GM19438 (cell line): Measurements from ENCODE around the gene CTBP2.

Experiments used
- ATAC-seq: cut with Tn5 transposase; IDR thresholded peaks from one replicate; pipeline ENCODE4 v1.9.1; 2021; ENCODE audit warnings: low read depth; ENCODE audit not compliant: unreplicated experiment

CTBP2 gene

GRCh38 chr10:124961248-124961570 is 199.2 kb downstream of the CTBP2 start:
- ATAC-seq = no peak

DNA sequence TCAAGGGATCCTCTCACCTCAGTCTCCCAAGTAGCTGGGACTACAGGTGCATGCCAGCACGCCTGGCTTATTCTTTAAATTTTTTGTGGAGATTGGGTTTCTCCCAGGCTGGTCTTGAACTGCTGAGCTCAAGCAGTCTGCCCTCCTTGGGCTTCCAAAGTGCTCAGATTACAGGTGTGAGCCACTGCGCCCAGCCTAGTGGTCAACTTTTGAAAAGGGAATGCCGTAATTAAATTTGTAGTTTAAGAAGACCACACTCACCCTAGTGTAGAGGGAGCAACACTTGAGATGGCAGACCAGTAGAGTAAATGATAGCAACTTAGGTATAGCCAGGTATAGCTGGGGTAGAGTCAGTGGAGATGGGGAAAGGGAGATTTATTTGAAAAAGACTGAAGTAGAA is 200.8 kb downstream of the CTBP2 start:
- ATAC-seq = no peak

GRCh38 chr10:124957404-124957947 is 202.9 kb downstream of the CTBP2 start:
- no peak for ATAC-seq

GRCh38 chr10:124956764-124957163 is 203.6 kb downstream of the CTBP2 start:
- ATAC-seq = no peak

GRCh38 chr10:124955868-124956267 is 204.5 kb downstream of the CTBP2 start:
- no peak for ATAC-seq

- no peak for ATAC-seq
Measured at GRCh38 chr10:124955243-124955642, 205.1 kb downstream of the CTBP2 start.

GRCh38 chr10:124953421-124953820 is 206.9 kb downstream of the CTBP2 start:
- no peak for ATAC-seq

- no peak for ATAC-seq
Measured at GRCh38 chr10:124952123-124952522, 208.2 kb downstream of the CTBP2 start.

DNA sequence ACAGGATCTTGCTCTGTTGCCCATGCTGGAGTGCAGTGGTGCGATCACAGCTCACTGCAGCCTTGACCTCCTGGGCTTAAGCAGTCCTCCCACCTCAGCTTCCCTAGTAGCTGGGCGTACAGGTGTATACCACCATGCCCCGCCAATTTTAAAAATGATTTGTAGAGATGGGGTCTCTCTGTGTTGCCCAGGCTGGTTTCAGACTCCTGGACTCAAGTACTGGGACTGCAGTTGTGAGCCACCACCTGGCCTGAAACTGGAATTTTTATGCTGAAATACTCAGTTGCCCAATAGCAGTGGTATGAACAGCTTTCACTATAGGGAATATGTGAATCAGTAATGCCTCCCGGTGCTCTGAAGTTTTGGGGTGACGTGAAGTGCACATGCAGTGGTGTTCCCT is 210.8 kb downstream of the CTBP2 start:
- no peak for ATAC-seq

GRCh38 chr10:124946945-124947344 is 213.4 kb downstream of the CTBP2 start:
- no peak for ATAC-seq

DNA sequence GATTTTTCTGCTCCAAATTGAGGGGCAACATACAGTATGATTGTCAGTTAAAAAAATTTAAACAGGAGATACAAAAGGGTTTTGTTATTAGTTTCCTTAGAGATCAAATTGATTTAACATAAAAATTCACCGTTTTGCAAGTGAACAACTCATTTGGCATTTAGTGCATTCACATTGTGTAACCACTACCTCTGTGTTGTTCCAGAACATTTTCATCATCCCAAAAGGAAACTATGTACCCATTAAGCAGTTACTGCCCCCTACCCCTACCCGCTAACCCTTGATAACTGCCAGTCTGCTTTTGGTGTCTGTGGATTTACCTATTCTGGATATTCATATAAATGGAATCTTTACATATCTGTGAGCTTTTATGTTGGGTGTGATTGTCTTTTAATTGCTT is 215.4 kb downstream of the CTBP2 start:
- no peak for ATAC-seq

DNA sequence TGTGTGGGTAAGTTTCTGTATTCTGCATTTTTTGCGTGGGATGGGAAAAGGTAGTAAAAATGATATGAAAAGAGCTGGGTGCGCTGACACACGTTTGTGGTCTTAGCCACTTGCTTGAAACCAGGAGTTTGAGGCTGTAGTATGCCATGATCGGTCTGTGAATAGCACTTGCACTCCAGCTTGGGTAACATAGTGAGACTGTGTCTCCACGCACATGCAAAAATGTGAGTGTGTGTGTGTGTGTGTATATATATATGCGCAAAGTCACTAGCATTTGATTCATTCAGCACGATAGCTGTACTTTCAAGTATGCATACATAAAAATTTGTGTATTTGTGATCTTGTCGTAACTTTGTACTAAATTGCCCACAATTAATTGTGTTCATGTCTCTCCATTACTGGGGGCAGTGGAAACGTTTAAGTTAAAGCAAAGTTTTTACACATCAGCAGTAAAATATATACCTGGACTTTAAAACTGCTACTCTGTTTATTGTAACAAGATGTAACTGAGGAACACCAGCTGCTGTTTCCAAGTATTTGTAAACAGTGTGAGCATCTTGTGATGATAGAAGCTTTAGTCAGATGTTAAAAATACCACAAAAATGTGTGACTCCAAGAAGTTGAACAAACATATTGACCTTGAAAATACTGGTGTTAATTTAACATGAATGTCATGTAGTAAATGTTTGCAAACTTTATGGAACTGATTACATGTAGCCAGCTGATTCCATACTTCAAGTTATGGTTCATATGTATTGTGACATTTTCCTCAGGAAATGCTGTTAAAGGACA is 216.9 kb downstream of the CTBP2 start:
- no peak for ATAC-seq

DNA sequence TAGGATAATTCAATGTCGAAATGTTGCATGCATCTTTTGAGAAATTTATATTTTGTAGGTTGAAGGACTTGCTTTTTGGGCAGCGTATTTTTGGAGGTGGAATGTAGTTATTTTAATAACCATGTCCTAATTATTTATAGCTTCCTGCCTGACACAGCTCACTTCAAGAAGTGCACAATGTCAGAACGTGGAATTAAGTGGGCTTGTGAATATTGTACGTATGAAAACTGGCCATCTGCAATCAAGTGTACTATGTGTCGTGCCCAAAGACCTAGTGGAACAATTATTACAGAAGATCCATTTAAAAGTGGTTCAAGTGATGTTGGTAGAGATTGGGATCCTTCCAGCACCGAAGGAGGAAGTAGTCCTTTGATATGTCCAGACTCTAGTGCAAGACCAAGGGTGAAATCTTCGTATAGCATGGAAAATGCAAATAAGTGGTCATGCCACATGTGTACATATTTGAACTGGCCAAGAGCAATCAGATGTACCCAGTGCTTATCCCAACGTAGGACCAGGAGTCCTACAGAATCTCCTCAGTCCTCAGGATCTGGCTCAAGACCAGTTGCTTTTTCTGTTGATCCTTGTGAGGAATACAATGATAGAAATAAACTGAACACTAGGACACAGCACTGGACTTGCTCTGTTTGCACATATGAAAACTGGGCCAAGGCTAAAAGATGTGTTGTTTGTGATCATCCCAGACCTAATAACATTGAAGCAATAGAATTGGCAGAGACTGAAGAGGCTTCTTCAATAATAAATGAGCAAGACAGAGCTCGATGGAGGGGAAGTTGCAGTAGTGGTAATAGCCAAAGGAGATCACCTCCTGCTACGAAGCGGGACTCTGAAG is 217.8 kb downstream of the CTBP2 start:
- ATAC-seq = no peak

- ATAC-seq = no peak
Measured at GRCh38 chr10:124941823-124942222, 218.5 kb downstream of the CTBP2 start, which contains the start of gene ZRANB1. Gene ZRANB1, plus strand, starts transcription at chr10:124942123. Its CDS starts 371 bp downstream, at chr10:124942494.

- no peak for ATAC-seq
Measured at GRCh38 chr10:124939290-124939689, 221.1 kb downstream of the CTBP2 start.

DNA sequence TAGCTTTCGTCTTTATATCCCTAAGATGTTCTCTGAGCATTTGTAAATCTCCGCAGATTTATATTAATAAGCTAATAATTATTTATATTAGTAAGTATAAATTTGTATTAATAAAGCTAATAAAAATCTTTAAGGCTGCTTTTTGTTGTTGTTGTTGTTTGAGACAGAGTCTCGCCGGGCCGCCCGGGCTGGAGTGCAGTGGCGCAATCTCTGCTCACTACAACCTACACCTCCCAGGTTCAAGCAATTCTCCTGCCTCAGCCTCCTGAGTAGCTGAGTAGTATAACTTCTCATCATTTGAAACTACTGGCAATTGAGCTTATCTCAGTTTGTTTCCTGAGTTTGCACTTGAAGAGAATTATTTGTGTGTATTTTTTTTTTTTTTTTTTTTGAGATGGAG is 223.6 kb downstream of the CTBP2 start:
- ATAC-seq = no peak

- no peak for ATAC-seq
Measured at GRCh38 chr10:124935946-124936345, 224.4 kb downstream of the CTBP2 start.
